HUDEP-2 (cell line): ENCODE measurements around the gene CATSPERD.

Source experiments
- DNase-seq, 76 experiments: peaks; one replicate each; lab custom pipeline; 2025; ENCODE audit not compliant: unreplicated experiment in 76 of 76; lab: John Stamatoyannopoulos, UW

CATSPERD gene

GRCh38 chr19:5823579-5824281, 103.3 kb downstream of the CATSPERD start:
- DNase-seq: peak in 43 of 76 experiments; percentile 11 to 68 (median 41)

GRCh38 chr19:5824751-5825150, 104.3 kb downstream of the CATSPERD start:
- no peak for DNase-seq

- DNase-seq: no peak
Observed at GRCh38 chr19:5825178-5825577, 104.7 kb downstream of the CATSPERD start.

GRCh38 chr19:5826531-5827341, 106.3 kb downstream of the CATSPERD start:
- peak in 44 of 76 experiments; percentile 10 to 61 (median 38) for DNase-seq

GRCh38 chr19:5827342-5827890, 107.0 kb downstream of the CATSPERD start:
- no peak for DNase-seq

- DNase-seq: peak in 75 of 76 experiments; percentile 68 to 98 (median 93)
Observed at GRCh38 chr19:5827891-5828660, 107.6 kb downstream of the CATSPERD start.
